Left colon (tissue), 2 donors: ENCODE results near the gene CD70. TPM values are rescaled to one million over a fixed set of nuclear protein-coding genes. Genes with fewer than 3 reads are reported as not detected.
A peak's percentile ranks its signal among the peaks of the same experiment; 100 is the strongest.
"Not testable (repeated sequence)": the region's sequence is repeated elsewhere in the genome, so short reads cannot be mapped to it uniquely, and the experiment has no call there.

Source experiments
- ATAC-seq: fragments of 200-7000 bp; cut with Tn5 transposase; one replicate; pipeline ENCODE4 v1.9.1; 2020; ENCODE audit warnings: mild to moderate bottlenecking, moderate library complexity
- DNase-seq, 2 donors: peaks; one replicate each; pipeline ENCODE4 v3.0.0-alpha.2; 2020
- intact Hi-C, 2 donors: fragments of 100-400 bp; cut with DNase I in 1 of 2; cut with micrococcal nuclease in 1 of 2; formaldehyde crosslinking; loops; one replicate each; pipeline versions ENCODE4 v1.11.2 to v1.14.0; 2022; cut with DNase I, micrococcal nuclease
- long read RNA-seq: library from polyadenylated mRNA; unstranded; transcript quantifications from one replicate; pipeline ENCODE4 v2.0.0, GENCODE V29; 2021
- total RNA-seq, 2 donors: library from RNA; stranded (reverse); fragmentation: NEBNext Ultra II Directional; extraction: Animal tissue kit (Norgen Biotek cat#: 25700); gene quantifications; one replicate each; pipeline ENCODE4 v1.2.1, GENCODE V29; 2021
- donor health status: DM: no; HTN: no; CAD: no.
- donor health status: DM: yes; HTN: yes; CAD: no.

Gene CD70, protein sequence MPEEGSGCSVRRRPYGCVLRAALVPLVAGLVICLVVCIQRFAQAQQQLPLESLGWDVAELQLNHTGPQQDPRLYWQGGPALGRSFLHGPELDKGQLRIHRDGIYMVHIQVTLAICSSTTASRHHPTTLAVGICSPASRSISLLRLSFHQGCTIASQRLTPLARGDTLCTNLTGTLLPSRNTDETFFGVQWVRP
- total RNA-seq: under 1 TPM in 1 of 2 donors, not detected in 1; 0.64 TPM
- long read RNA-seq, partial matches to known transcripts: 0 of 1 reads
- long read RNA-seq, other reads (novel, unspliced or antisense): 1 of 1 reads

DNA sequence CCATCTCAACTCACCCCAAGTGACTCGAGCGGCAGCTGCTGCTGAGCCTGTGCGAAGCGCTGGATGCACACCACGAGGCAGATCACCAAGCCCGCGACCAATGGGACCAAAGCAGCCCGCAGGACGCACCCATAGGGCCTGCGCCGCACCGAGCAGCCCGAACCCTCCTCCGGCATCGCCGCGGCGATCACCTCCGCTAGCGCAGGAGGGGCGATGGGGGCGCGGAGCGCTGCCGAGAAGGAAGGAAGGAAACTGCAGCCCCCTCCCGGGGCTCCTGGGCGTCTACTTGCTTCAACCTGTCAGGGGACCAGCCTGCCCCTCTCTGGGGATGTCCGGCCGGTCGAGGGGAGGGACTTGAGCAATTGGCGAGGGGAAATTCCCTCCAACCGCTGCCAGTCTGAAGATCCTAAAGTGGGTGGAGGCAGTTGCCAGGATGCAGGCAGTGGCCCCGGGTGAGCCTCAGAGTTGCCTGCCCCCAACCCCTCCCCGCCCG lies at the start of gene CD70:
Gene CD70 (minus strand): TSS at position 324 of the 493 bp plus-strand sequence. CDS start 148 bp downstream, at position 176.
- intact Hi-C loops: no loop called here
- DNase-seq: peak; percentile 28 to 29
- ATAC-seq: peak; percentile 44

DNA sequence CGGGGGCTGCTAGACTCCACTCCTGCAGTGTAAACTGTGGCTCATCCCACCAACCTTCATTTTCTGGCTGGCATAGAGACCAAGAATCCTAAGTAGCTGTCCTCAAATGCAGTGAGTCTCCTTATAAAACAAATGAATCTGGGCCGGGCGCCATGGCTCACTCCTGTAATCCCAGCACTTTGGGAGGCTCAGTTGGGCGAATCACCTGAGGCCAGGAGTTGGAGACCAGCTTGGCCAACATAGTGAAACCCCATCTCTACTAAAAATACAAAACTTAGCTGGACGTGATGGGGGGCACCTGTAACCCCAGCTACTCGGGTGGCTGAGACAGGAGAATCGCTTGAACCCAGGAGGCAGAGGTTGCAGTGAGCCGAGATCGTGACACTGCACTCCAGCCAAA lies 49.4 kb upstream of the CD70 start:
- DNase-seq, intact Hi-C loops, ATAC-seq: not testable (repeated sequence)

DNA sequence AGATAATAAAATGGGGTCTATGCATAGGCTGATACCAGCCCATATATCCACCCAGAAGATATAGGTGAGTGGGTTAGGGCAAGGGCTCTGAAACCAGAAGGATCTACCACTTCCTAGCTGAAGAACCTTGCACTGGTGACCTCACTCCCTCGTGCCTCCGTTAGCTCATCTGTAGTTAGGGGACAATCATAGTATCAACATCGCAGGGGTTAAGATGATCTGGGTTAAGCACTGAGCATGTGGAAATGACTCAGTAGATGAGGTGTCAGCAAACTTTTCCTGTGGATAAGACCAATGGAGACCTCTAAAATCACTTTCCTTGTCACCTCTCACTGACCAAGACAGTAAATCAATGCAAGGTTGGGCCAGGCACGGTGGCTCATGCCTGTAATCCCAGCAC lies 48.5 kb upstream of the CD70 start:
- no peak for DNase-seq
- ATAC-seq: no peak
- intact Hi-C loops: no loop called here

DNA sequence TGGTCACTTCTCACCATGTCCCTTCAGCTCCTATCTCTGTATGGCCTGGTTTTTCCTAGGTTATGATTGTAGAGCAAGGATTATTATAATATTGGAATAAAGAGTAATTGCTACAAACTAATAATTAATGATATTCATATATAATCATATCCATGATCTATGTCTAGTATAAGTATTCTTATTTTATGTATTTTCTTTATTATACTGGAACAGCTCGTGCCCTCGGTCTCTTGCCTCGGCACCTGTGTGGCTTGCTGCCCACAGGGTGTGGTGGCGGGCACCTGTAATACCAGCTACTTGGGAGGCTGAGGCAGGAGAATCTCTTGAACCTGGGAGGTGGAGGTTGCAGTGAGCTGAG lies 42.5 kb upstream of the CD70 start:
- ATAC-seq: not testable (repeated sequence)
- intact Hi-C loops: loop anchor here in 1 of 2 donors (5.0 kb wide), 1 partner anchor 116 kb away; no protein-coding TSS in a partner anchor

DNA sequence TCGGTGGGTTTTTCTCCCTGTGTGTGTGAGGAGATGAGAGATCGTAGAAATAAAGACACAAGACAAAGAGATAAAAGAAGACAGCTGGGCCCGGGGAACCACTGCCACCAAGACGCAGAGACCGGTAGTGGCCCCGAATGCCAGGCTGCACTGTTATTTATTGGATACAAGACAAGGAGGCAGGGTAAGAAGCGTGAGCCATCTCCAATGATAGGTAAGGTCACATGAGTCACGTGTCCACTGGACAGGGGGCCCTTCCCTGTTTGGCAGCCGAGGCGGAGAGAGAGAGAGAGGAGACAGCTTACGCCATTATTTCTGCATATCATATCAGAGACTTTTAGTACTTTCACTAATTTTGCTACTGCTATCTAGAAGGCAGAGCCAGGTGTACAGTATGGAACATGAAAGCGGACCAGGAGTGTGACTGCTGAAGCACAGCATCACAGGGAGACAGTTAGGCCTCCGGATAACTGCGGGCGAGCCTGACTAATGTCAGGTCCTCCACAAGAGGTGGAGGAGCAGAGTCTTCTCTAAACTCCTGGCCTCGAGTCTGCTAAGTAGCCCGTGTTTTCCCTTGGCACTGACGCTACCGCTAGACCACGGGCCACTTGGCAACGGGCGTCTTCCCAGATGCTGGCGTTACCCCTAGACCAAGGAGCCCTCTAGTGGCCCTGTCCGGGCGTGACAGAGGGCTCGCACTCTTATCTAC lies 42.0 kb upstream of the CD70 start:
- peak; percentile 71 for ATAC-seq
- intact Hi-C loops: loop anchor here in 1 of 2 donors (5.0 kb wide), 1 partner anchor 116 kb away; no protein-coding TSS in a partner anchor
- peak; percentile 63 to 85 for DNase-seq

More for the DNA sequence above, 42.5 kb upstream of the CD70 start:
- not testable (repeated sequence) for DNase-seq

DNA sequence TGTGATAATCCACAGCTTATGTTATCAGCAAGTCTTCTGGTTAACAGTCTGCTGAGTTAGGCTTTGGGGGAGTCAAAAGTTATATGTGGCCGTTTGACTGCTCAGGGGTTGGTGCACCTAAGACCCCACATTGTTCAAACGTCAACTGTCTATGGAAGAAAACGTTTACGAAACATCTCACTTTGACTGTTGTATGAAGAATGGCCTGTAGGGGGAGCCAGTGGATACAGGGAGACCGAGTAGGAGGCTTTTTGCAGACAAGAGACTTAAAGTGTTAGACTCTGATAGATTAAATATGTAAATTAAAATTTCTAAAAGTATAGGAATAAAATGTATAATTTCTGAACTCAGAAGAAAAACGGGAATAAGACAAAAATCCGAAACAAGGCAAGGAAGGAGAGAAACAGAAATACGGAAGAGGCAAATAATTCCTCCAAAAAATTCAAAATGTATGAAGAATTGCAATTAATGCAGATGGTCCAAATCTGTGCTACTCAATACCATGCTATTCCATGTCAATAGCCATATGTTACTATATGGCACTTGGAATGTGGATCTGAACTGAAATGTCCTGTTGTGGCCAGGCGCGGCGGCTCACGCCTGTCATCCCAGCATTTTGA lies 41.2 kb upstream of the CD70 start:
- peak; percentile 76 for ATAC-seq
- intact Hi-C loops: loop anchor here in 1 of 2 donors (5.0 kb wide), 1 partner anchor 115 kb away; no protein-coding TSS in a partner anchor

DNA sequence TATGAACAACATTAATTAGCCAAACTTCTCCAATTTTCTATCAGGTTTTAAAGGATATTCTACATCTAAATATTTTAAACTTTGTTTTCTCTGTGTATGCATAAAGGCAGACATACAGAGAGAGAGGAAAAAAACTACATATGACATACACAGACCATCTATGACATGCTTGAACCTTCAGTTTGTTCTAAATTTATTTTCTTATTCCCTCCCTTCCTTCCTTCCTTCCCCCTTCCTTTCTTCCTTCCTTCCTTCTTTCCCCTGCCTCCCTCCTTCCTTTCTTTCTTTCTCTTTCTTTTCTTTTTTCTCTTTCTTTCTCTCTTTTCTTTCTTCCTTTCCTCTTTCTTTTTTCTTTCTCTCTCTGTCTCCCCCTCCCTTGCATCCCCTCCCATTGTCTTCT lies 35.8 kb upstream of the CD70 start:
- ATAC-seq (no peak), DNase-seq (no peak)
- intact Hi-C loops: no loop called here

More for the DNA sequence above, 41.2 kb upstream of the CD70 start:
- peak; percentile 56 to 76 for DNase-seq

DNA sequence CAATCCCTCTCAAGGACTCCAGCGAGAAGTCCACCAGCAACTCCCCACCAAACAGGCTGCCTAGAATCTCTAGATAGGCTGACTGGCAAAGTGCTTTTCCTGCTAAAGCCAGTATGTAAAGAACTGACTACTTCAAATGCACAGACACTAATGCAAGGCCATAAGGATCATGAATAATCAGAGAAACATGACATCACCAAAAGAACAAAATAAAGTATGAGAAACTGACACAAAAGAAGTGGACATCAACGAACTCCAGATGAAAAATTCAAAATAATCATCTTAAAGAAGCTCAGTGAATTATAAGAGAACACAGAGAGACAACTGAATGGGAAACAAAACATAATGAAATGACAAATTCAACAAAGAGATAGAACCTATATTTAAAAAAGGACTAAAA lies 26.4 kb upstream of the CD70 start:
- intact Hi-C loops: no loop called here
- DNase-seq (no peak), ATAC-seq (no peak)

DNA sequence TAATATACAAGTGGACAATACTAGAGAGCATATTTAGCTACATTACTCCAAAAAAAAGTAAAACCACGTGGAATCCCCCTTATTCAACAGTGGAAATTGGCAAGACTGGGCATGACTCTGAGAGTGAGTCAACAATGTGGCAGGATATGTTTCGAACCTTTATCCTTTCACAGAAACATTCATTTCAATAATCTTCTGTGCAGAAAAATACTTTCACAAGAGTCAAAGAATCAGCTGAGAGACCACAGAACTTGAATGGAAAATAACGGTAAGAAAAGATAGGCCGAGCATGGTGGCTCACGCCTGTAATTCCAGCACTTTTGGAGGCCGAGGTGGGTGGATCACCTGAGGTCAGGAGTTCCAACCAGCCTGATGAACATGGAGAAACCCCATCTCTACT lies 25.1 kb upstream of the CD70 start:
- intact Hi-C loops: no loop called here
- DNase-seq: no peak
- no peak for ATAC-seq

DNA sequence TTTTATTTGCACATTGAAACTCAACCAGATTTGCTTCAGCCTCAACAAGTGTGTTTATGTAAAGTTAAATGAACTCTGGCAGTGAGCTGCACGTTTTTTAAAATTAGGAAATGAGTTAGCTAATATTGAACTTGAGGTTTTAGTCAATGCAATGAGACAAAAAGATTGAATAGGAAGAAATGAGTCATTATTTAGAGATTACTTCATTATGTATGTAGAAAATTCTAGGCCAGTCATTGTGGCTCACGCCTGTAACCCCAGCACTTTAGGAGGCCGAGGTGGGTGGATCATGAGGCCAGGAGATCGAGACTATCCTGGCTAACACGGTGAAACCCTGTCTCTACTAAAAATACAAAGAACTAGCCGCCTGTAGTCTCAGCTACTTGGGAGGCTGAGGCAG lies 22.8 kb upstream of the CD70 start:
- no peak for ATAC-seq
- intact Hi-C loops: no loop called here
- DNase-seq: no peak

DNA sequence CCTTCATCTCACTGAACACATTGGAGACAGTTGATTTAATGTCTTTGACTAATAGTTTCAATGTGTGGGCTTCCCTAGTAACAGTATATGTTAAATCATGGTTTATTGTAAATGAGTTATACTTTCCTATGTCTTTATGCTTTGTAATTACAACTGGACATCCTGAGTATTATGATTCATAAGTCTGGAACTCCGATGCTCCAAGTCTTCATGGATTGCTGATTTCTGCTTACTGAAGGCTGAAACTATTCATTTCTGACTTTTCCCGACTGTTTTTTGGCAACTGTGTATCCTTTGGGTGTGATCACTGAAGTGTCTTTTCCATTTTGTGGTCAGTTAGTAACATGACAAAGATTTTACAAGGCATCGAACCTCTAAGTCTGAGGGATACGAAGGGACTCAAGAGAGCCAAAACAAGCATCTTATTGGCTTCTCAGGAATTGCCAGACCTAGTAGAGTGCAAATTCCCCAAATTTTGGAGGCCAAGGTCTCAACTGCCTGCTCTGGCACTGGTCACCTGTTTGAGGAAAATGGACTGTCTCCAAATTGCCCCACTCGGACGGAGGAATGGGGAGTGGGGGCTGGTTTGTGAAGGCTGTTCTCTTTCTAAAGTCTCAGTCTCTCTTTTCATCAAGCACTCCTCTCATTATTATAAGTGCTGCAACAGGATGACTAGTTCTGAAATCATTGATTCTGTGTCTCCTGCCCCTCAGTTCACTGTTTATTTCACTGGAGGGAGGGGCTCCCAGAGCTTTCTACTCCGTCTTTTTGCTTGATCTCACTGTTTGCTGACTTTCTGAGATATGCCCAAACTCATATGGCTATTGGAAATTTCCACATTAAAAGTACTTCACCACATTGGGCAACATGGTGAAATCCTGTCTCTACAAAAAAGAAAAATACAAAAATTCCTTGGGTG lies 20.2 kb upstream of the CD70 start:
- intact Hi-C loops: no loop called here
- no peak for DNase-seq
- no peak for ATAC-seq

DNA sequence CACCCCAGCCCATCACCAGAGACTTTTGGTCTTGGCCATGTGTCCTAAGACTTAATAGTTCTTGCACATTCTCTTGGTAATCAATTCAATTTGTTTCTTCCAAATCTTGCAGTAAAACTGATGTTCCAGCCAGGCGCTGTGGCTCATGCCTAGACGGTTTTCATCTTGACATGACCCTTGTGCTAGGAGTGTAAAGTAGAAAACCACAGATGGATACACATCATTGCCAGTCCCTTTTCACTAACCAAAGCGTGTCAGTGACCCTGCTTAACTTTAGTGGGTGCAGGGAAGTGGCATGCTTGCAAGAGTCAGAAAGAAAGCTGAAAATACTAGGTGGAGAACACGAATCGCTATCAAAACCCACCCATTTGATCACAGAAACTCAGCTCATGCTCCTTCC lies 18.0 kb upstream of the CD70 start:
- intact Hi-C loops: no loop called here
- DNase-seq (no peak), ATAC-seq (no peak)

DNA sequence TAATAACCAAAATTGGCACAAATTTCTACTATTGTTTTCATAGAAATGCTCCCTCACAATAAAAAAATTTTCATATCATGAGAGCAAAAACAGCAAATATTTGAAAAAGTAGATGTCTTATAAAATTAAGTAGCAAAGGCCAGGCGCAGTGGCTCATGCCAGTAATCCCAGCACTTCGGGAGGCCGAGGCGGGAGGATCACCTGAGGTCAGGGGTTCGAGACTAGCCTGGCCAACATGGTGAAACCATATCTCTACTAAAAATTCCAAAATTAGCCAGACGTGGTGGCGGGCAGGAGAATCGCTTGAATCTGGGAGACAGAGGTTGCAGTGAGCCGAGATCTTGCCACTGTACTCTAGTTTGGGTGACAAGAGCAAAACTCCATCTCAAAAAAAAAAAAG lies 17.2 kb upstream of the CD70 start:
- ATAC-seq, DNase-seq, intact Hi-C loops: not testable (repeated sequence)

DNA sequence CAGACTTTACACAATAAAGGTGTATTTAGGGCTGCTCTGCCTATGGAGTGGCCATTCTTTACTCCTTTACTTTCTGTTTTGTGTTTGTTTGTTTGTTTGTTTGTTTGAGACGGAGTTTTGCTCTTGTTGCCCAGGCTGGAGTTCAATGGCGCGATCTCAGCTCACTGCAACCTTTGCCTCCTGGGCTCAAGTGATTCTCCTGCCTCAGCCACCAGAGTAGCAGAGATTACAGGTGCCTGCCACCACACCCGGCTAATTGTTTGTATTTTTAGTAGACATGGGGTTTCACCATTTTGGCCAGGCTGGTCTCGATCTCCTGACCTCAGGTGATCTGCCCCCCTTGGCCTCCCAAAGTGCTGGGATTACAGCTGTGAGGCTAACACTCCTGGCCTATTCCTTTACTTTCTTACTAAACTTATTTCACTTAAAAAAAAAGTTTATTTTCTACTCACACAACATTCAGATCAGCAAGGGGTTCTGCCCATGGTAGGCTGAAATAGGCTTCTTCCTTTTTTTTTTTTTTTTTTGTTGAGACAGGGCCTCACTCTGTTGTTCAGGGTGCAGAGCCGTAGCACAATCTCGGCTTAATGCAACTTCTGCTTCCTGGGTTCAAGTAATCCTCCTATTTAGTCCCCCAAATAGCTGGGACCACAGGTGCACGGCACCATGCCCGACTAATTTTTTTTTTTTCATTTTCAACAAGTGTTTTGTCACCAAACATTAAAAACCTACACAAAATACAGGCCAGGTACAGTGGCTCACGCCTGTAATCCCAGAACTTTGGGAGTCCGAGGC lies 15.5 kb upstream of the CD70 start:
- ATAC-seq, intact Hi-C loops, DNase-seq: not testable (repeated sequence)

DNA sequence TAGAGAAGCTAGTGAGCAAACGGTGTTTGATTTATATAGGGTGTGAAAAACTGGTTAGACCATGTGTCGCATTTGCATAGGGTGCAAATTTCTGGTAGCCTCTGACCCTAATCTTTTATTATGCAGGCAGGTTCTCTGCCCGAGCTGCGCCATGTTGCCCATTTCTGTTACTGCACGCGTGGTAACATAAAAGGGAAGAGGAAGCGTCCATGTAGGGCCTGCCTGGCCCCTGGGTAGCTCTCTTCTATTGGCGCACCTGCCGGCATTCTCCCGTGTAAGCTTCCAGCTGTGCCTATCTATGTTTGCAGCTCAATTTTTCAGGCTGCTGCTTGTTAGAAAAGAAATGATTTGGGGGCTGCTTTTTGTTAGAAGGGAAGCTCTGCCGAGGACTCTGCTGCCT lies 14.0 kb upstream of the CD70 start:
- no peak for DNase-seq
- intact Hi-C loops: no loop called here

DNA sequence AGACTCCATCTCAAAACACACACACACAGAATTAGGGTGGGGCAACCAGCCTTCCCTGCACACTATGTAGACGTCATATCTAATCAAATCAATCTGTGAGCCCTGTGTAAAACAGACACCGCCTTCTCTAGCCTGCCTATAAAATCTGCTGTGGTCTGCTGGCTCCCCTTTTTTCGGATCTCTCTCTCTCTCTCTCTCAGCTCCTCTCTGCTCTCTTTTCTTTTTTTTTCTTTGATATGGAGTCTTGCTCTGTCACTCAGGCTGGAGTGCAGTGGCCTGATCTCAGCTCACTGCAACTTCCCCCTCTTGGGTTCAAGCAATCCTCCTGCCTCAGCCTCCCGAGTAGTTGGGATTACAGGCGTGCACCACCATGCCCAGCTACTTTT lies 11.8 kb upstream of the CD70 start:
- intact Hi-C loops: no loop called here
- DNase-seq: no peak
- ATAC-seq: peak; percentile 37

More for the DNA sequence above, 14.0 kb upstream of the CD70 start:
- ATAC-seq: no peak

DNA sequence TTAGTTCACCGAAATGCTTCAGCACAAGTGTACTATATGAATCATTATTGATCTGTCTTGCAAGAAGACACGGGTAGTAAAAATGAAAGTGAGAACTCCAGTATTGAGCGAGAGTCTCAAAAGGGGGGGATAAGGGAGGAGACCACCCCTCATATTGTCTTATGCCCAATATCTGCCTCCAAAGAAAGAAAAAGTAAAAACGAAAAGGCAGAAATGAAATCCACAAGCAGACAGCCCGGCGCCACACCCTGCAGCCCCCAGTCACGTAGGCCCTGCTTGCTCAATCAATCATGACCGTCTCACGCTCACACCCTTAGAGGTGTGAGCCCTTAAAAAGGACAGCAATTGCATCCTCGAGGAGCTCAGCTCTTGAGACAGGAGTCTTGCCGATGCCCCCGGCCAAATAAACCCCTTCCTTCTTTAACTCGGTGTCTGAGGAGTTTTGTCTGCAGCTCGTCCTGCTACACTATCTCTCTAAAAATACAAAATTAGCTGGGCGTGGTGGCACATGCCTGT lies 10.6 kb upstream of the CD70 start:
- DNase-seq, ATAC-seq, intact Hi-C loops: not testable (repeated sequence)
